GM10266 (cell line): ENCODE results near the gene ATP11A.

ENCODE experiments used
- DNase-seq: peaks from one replicate; pipeline ENCODE4 v3.0.0; 2012; ENCODE audit errors: extremely low spot score
- CTCF ChIP-seq: IDR thresholded peaks from 2 replicates; pipeline ENCODE4 v1.5.1; 2012; ENCODE audit warnings: mild to moderate bottlenecking, low read depth; ENCODE audit not compliant: control insufficient read depth, insufficient read depth; ENCODE audit errors: missing control alignments

ATP11A gene

GRCh38 chr13:112809332-112810315 is 119.8 kb downstream of the ATP11A start:
- no peak for TF ChIP-seq CTCF

GRCh38 chr13:112810608-112811007 is 120.8 kb downstream of the ATP11A start:
- no peak for DNase-seq
- TF ChIP-seq CTCF = no peak

More at GRCh38 chr13:112809332-112810315, 119.8 kb downstream of the ATP11A start:
- DNase-seq = no peak

DNA sequence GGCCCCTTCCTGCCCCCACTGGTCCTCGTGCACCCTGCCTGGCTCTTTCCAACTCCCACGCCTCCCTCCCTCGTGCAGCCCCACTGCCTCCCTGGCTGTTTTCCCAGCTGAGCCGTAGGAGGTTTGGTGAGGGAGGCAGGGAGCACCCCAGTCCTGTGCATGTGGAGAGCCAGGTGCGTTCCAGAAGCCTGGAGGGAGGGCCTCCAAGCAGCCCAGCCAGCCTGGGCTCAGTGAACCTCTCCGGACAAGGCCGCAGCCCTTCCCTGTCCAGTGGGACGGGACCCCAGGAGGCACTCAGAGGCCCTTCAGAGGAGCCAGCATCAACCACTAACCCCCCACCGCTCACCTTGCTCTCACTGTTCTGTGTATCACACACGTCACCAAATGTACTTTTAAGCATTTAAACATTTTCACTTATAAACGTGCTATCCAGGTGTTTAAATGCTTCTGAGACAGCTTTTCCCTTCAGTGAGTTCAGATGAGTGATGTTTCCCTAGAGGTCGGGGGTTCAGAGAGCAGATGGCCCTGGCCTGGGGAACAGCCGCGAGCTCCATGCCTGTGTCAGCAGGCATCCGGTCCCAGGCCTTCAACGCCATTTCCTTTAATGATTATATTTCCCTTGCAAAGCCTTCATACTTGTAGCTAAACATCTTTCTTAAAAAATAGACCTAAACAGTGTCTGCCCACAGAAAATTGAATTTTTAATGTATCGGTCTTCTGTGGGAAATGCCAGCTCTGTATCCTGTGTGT is 122.6 kb downstream of the ATP11A start:
- TF ChIP-seq CTCF = no peak

DNA sequence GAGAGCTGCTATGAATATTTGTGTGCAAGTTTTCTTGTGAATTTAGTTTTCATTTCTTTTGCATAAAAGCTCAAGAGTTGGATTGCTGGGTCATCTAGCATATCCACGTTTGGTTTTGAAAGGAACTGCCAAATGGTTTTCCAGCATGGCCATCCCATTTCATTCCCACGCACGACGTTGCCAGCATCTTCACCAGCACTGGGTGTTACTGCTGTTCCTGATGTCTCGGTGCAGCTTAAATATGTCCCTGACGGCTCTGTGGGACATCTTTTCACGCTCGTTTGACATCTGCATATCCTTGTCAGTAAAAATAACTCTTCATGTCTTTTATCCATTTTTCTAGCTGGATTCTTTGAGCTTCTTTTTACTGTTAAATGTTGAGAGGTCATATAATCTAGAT is 123.7 kb downstream of the ATP11A start:
- TF ChIP-seq CTCF = no peak
- DNase-seq = no peak

More for the DNA sequence above, 122.6 kb downstream of the ATP11A start:
- no peak for DNase-seq

- TF ChIP-seq CTCF = no peak
- no peak for DNase-seq
Measured at GRCh38 chr13:112814905-112815585, 125.2 kb downstream of the ATP11A start.

DNA sequence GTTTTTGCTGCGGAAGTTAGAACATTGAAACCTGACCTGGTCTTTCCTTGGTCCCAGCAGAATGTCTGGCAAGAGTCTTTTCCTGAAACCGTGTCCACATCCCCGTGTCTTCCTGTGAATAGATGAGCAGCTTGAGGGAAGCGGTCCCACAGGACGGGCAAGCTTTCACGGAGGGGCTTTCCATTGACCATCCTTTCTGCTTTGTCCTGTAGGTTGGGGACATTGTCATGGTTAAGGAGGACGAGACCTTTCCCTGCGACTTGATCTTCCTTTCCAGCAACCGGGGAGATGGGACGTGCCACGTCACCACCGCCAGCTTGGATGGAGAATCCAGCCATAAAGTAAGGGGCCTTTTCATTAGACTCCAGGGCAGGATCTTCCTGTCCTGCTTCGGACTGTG is 126.0 kb downstream of the ATP11A start:
- no peak for TF ChIP-seq CTCF
- DNase-seq = no peak
